Fibroblast of lung (primary cell): Measurements from ENCODE around the gene CDC5L.

ENCODE experiments used
- CTCF ChIP-seq, 2 donors: IDR thresholded peaks in 1 of 2; conservative IDR thresholded peaks in 1 of 2; 1 replicate in 1 of 2; 2 replicates in 1 of 2; pipeline ENCODE4 v1.5.1; 2011 to 2012; ENCODE audit warnings: low read length in 2 of 2, control low read depth in 1 of 2, inconsistent platforms in 1 of 2, low read depth in 1 of 2, mild to moderate bottlenecking in 1 of 2
- EZH2 ChIP-seq: IDR thresholded peaks from 2 replicates; pipeline ENCODE4 v1.5.1; 2012; ENCODE audit warnings: low read length, control low read depth, mild to moderate bottlenecking; ENCODE audit errors: missing control alignments

- TF ChIP-seq CTCF (conservative IDR thresholded peaks at IDR 0.05 in 1 of 2, IDR thresholded peaks at IDR 0.05 in 1 of 2; ENCODE audit: low read depth in 1 of 2, low read length in 2 of 2) (no peak), EZH2 (no peak)
Measured at GRCh38 chr6:44339301-44339700, 48.2 kb upstream of the CDC5L start.
